A549 (cell line): ENCODE results near the gene SSTR3. TPM values are rescaled to one million over a fixed set of nuclear protein-coding genes. Genes with fewer than 3 reads are reported as not detected.

Experiments
- ATAC-seq, 2 experiments: fragments of 200-7000 bp in 1 of 2; fragments of >200 bp in 1 of 2; cut with Nextera tagmentation in 1 of 2; cut with Tn5 transposase in 1 of 2; 3 replicates each; pipeline versions ENCODE4 v1.8.0 to v1.9.1; 2018 to 2020; ENCODE audit warnings: mild to moderate bottlenecking in 1 of 2, moderate library complexity in 1 of 2
- CTCF ChIA-PET: fragments of 300-600 bp; sonication (Branson Sonifier 250); formaldehyde crosslinking; extraction: SDS; loops from one replicate; lab custom pipeline; 2021; ENCODE audit warnings: antibody characterized with exemption, inconsistent platforms; lab: Yijun Ruan, JAX
- POLR2A ChIA-PET: fragments of 350-600 bp; formaldehyde crosslinking; extraction: SDS; loops from one replicate; lab custom pipeline; 2021; ENCODE audit warnings: antibody characterized with exemption, inconsistent platforms; lab: Yijun Ruan, JAX
- DNase-seq, 2 experiments: peaks; one replicate each; pipeline versions ENCODE4 v3.0.0 to v3.0.0-alpha.2; 2011 to 2016; ENCODE audit warnings: low read depth in 1 of 2, low spot score in 1 of 2
- FAIRE-seq: peaks from 2 replicates; lab custom pipeline; 2011; peaks lifted over from hg19 to GRCh38; lab: Jason Lieb, UNC
- H3K27ac ChIP-seq, 2 experiments: fragments of >200 bp; sonication (Bioruptor Twin); formaldehyde crosslinking; 3 replicates each; pipeline ENCODE4 v1.5.1; 2016 to 2017
- H3K4me1 ChIP-seq: fragments of >200 bp; sonication (Bioruptor Twin); formaldehyde crosslinking; 3 replicates; pipeline ENCODE4 v1.6.1; 2016
- H3K4me2 ChIP-seq: fragments of >200 bp; sonication (Bioruptor Twin); formaldehyde crosslinking; 3 replicates; pipeline ENCODE4 v1.6.1; 2016
- H3K4me3 ChIP-seq: fragments of >200 bp; sonication (Bioruptor Twin); formaldehyde crosslinking; 3 replicates; pipeline ENCODE4 v1.5.1; 2016
- H3K9me3 ChIP-seq: fragments of >200 bp; sonication (Bioruptor Twin); formaldehyde crosslinking; 3 replicates; pipeline ENCODE4 v1.6.1; 2016
- BHLHE40 ChIP-seq: IDR thresholded peaks from 2 replicates; pipeline ENCODE4 v1.6.1; 2012; ENCODE audit warnings: low read depth, low read length, inconsistent platforms
- CBX8 ChIP-seq: fragments of 200-600 bp; sonication (generic); IDR thresholded peaks from 2 replicates; pipeline ENCODE4 v1.6.1; 2016
- CTCF ChIP-seq: fragments of >200 bp; sonication (Bioruptor Twin); formaldehyde crosslinking; IDR thresholded peaks from 3 replicates; pipeline ENCODE4 v1.5.1; 2016
- E2F6 ChIP-seq: IDR thresholded peaks from 2 replicates; pipeline ENCODE4 v1.6.1; 2012; ENCODE audit warnings: low read depth, borderline replicate concordance
- EHF ChIP-seq: fragments of 250-450 bp; sonication (Bioruptor Pico); IDR thresholded peaks from 2 replicates; pipeline ENCODE4 v1.5.0; 2020; ENCODE audit warnings: mild to moderate bottlenecking
- EHMT2 ChIP-seq: fragments of 200-600 bp; sonication (generic); IDR thresholded peaks from 2 replicates; pipeline ENCODE4 v1.6.1; 2016; ENCODE audit warnings: antibody characterized with exemption, low read depth, mild to moderate bottlenecking, moderate library complexity
- EP300 ChIP-seq, 2 experiments: fragments of >200 bp; sonication (Bioruptor Twin); formaldehyde crosslinking; IDR thresholded peaks; 2 replicates in 1 of 2; 3 replicates in 1 of 2; pipeline ENCODE4 v1.6.1; 2016 to 2017
- ESRRA ChIP-seq: fragments of 150-350 bp; IDR thresholded peaks from 2 replicates; pipeline ENCODE4 v1.6.1; 2014; ENCODE audit warnings: mild to moderate bottlenecking, low read length, borderline replicate concordance
- FOSL2 ChIP-seq, 2 experiments: fragments of 450-650 bp in 1 of 2; fragments of >200 bp in 1 of 2; sonication (Bioruptor Twin) in 1 of 2; formaldehyde crosslinking; IDR thresholded peaks; 2 replicates each; pipeline versions ENCODE4 v1.5.0 to v1.6.1; 2016 to 2020; ENCODE audit warnings: mild to moderate bottlenecking in 1 of 2, moderate library complexity in 1 of 2
- FOXS1 ChIP-seq: fragments of 250-450 bp; sonication (Bioruptor Pico); IDR thresholded peaks from 2 replicates; pipeline ENCODE4 v1.5.0; 2020; ENCODE audit warnings: mild to moderate bottlenecking, moderate library complexity
- GATA3 ChIP-seq: IDR thresholded peaks from 2 replicates; pipeline ENCODE4 v1.6.1; 2012; ENCODE audit warnings: borderline replicate concordance
- HDAC2 ChIP-seq: fragments of 200-600 bp; sonication (generic); IDR thresholded peaks from 2 replicates; pipeline ENCODE4 v1.6.1; 2016
- HEYL ChIP-seq: fragments of 250-450 bp; sonication (Bioruptor Pico); IDR thresholded peaks from 2 replicates; pipeline ENCODE4 v1.8.0; 2021; ENCODE audit warnings: mild to moderate bottlenecking, moderate library complexity
- HOXA7 ChIP-seq: fragments of 250-450 bp; sonication (Bioruptor Pico); IDR thresholded peaks from 2 replicates; pipeline ENCODE4 v1.5.0; 2020; ENCODE audit warnings: mild to moderate bottlenecking, moderate library complexity
- HOXB5 ChIP-seq: fragments of 250-450 bp; sonication (Bioruptor Pico); IDR thresholded peaks from 2 replicates; pipeline ENCODE4 v1.5.0; 2020; ENCODE audit warnings: mild to moderate bottlenecking, moderate library complexity
- KDM1A ChIP-seq: fragments of 200-600 bp; sonication (generic); IDR thresholded peaks from 2 replicates; pipeline ENCODE4 v1.6.1; 2016; ENCODE audit warnings: low read depth, mild to moderate bottlenecking
- MAX ChIP-seq: IDR thresholded peaks from 2 replicates; pipeline ENCODE4 v1.6.1; 2012
- MAZ ChIP-seq: fragments of 150-350 bp; IDR thresholded peaks from 2 replicates; pipeline ENCODE4 v1.6.1; 2014; ENCODE audit warnings: antibody characterized with exemption, low read depth, low read length, borderline replicate concordance
- NR3C1 ChIP-seq: fragments of >200 bp; sonication (Bioruptor Twin); formaldehyde crosslinking; IDR thresholded peaks from 3 replicates; pipeline ENCODE4 v1.6.1; 2017
- PHF8 ChIP-seq: fragments of 200-600 bp; sonication (generic); IDR thresholded peaks from 2 replicates; pipeline ENCODE4 v1.6.1; 2016; ENCODE audit warnings: low read depth, mild to moderate bottlenecking, antibody characterized with exemption, moderate library complexity, borderline replicate concordance
- RAD21 ChIP-seq, 2 experiments: fragments of >200 bp in 1 of 2; sonication (Bioruptor Twin) in 1 of 2; formaldehyde crosslinking in 1 of 2; IDR thresholded peaks in 1 of 2; conservative IDR thresholded peaks in 1 of 2; 2 replicates in 1 of 2; 3 replicates in 1 of 2; pipeline ENCODE4 v1.6.1; 2012 to 2018; ENCODE audit warnings: inconsistent platforms in 1 of 2
- RCOR1 ChIP-seq: fragments of 150-350 bp; IDR thresholded peaks from 2 replicates; pipeline ENCODE4 v1.6.1; 2014; ENCODE audit warnings: antibody characterized with exemption, low read length, low read depth
- RFX5 ChIP-seq: fragments of 450-650 bp; IDR thresholded peaks from 2 replicates; pipeline ENCODE4 v1.7.1; 2014; ENCODE audit warnings: antibody characterized with exemption, mild to moderate bottlenecking, moderate library complexity
- SMC3 ChIP-seq: fragments of >200 bp; sonication (Bioruptor Twin); formaldehyde crosslinking; IDR thresholded peaks from 3 replicates; pipeline ENCODE4 v1.6.1; 2018; ENCODE audit warnings: inconsistent platforms
- SREBF2 ChIP-seq: fragments of 450-650 bp; IDR thresholded peaks from 2 replicates; pipeline ENCODE4 v1.6.1; 2014; ENCODE audit warnings: mild to moderate bottlenecking, moderate library complexity
- TP53 ChIP-seq: fragments of 250-450 bp; sonication (Bioruptor Pico); IDR thresholded peaks from 2 replicates; pipeline ENCODE4 v1.5.0; 2021; ENCODE audit warnings: mild to moderate bottlenecking, moderate library complexity
- ZC3H11A ChIP-seq: fragments of 450-650 bp; IDR thresholded peaks from 2 replicates; pipeline ENCODE4 v1.6.1; 2014; ENCODE audit warnings: antibody characterized with exemption, mild to moderate bottlenecking
- ZNF302 ChIP-seq: fragments of 250-450 bp; sonication (Bioruptor Pico); IDR thresholded peaks from 2 replicates; pipeline ENCODE4 v1.9.0; 2021; ENCODE audit warnings: inconsistent platforms, mild to moderate bottlenecking, moderate library complexity
- ZSCAN20 ChIP-seq: fragments of 250-450 bp; sonication (Bioruptor Pico); IDR thresholded peaks from 2 replicates; pipeline ENCODE4 v1.8.0; 2022; ENCODE audit warnings: mild to moderate bottlenecking, moderate library complexity
- WGBS: methylation state at CpG from one replicate; pipeline ENCODE4 v1.1.6; 2017; ENCODE audit errors: missing lambda C conversion rate; 5-methylcytosine and 5-hydroxymethylcytosine counted together
- polyA plus RNA-seq, 4 experiments: library from polyadenylated mRNA; depleted of rRNA in 3 of 4; stranded (reverse); fragments of >200 nt; fragmentation: RNase III in 1 of 4; extraction: RNeasy Plus Mini Kit Qiagen cat#74134 plus additional on column Dnase treatment in 1 of 4; gene quantifications; 2 replicates in 3 of 4; 3 replicates in 1 of 4; pipeline ENCODE4 v1.2.3, GENCODE V29; 2011 to 2017

Gene SSTR3
- polyA plus RNA-seq, 2 of the 4 experiments (the other 2 are of a cell fraction) = not detected

- H3K4me1 ChIP-seq = peaks cover 59% of the 10 kb centered on the region
- H3K4me3 ChIP-seq = peak overlapping the region; percentile 69
- 2% methylated on average over 27 of the region's 51 CpGs for WGBS
- CTCF ChIA-PET = interaction anchor here (0.5 to 7.6 kb wide), 44 partner anchors 8 to 654 kb away, joined by 3 to 126 read pairs (median 5); partner anchors contain the start of genes C1QTNF6 and KCTD17
- no peaks in the 10 kb centered on the region for H3K9me3 ChIP-seq
- ATAC-seq (peak; percentile 51 to 69), FAIRE-seq (no peak), DNase-seq (peak; percentile 74 to 88)
- H3K4me2 ChIP-seq = peak overlapping the region; percentile 98
- POLR2A ChIA-PET = interaction anchor here (0.9 to 1.7 kb wide), 6 partner anchors 11 to 169 kb away, joined by 3 to 9 read pairs (median 4); partner anchors contain the start of genes C1QTNF6 and KCTD17
- TF ChIP-seq MAX (peak; percentile 10), KDM1A (peak; percentile 95), HOXA7 (CRISPR knock-in tag) (peak; percentile 74; the same call in 1 of the 2 replicates), EP300 (IDR thresholded peaks at IDR 0.05) (no peak), HEYL (CRISPR knock-in tag) (peak; percentile 62; the same call in 1 of the 2 replicates), HDAC2 (peak; percentile 91), CBX8 (no peak), CTCF (peak; percentile 74), HOXB5 (CRISPR knock-in tag) (0 out of 2 replicates have a peak, but pooled peaks have one; percentile 6), SMC3 (peak; percentile 79), RCOR1 (0 out of 2 replicates have a peak, but pooled peaks have one; percentile 71), ZNF302 (no peak), EHF (CRISPR knock-in tag) (0 out of 2 replicates have a peak, but pooled peaks have one; percentile 27), NR3C1 (no peak), RAD21 (conservative IDR thresholded peaks at IDR 0.05 in 1 of 2, IDR thresholded peaks at IDR 0.05 in 1 of 2) (peak; percentile 67 to 85), E2F6 (0 out of 2 replicates have a peak, but pooled peaks have one; percentile 19)
- H3K27ac ChIP-seq = peak overlapping the region; percentile 99 to 100
Observed at GRCh38 chr22:37198258-37199102, 13.8 kb downstream of the SSTR3 start.

GRCh38 chr22:37197451-37198257 is 14.6 kb downstream of the SSTR3 start:
- peak; percentile 61 for ATAC-seq
- 3% methylated on average over 5 of the region's 12 CpGs for WGBS
- FAIRE-seq = peak; percentile 68
- H3K4me2 ChIP-seq = peak overlapping the region; percentile 98
- ChIA-PET CTCF (interaction anchor here (0.6 to 7.6 kb wide), 24 partner anchors 10 to 653 kb away, joined by 3 to 126 read pairs (median 4); partner anchors contain the start of genes C1QTNF6 and KCTD17), POLR2A (interaction anchor here (0.6 to 1.7 kb wide), 5 partner anchors 10 to 178 kb away, joined by 3 to 9 read pairs (median 3); partner anchors contain the start of genes C1QTNF6, KCTD17, MPST and TST)
- H3K9me3 ChIP-seq = no peaks in the 10 kb centered on the region
- H3K27ac ChIP-seq = peak overlapping the region; percentile 99 to 100
- peaks cover 68% of the 10 kb centered on the region for H3K4me1 ChIP-seq
- DNase-seq = peak; percentile 91 to 96
- H3K4me3 ChIP-seq = peak overlapping the region; percentile 69; the same call in 2 of the 3 replicates
- TF ChIP-seq SREBF2 = no peak
- TF ChIP-seq ZC3H11A = no peak
- TF ChIP-seq ESRRA = no peak
- no peak for TF ChIP-seq PHF8
- TF ChIP-seq TP53 (CRISPR knock-in tag) = no peak
- peak; percentile 42; the same call in 1 of the 2 replicates for TF ChIP-seq FOSL2 (IDR thresholded peaks at IDR 0.05)
- peak; percentile 95 for TF ChIP-seq FOSL2 (CRISPR knock-in tag; IDR thresholded peaks at IDR 0.05)
- TF ChIP-seq MAZ = no peak
- no peak for TF ChIP-seq EHMT2
- TF ChIP-seq FOXS1 (CRISPR knock-in tag) = no peak
- peak; percentile 89 for TF ChIP-seq GATA3
- TF ChIP-seq BHLHE40 = peak; percentile 43; the same call in 1 of the 2 replicates
- no peak for TF ChIP-seq ZSCAN20
- TF ChIP-seq EP300 (IDR thresholded peaks at IDR 0.05) = peak; percentile 77 to 89
- no peak for TF ChIP-seq RFX5
- TF ChIP-seq CTCF = no peak
